Measurements from ENCODE around the gene MRPL49. TPM values are rescaled to one million over a fixed set of nuclear protein-coding genes. Genes with fewer than 3 reads are reported as not detected.
A peak's percentile ranks its signal among the peaks of the same experiment; 100 is the strongest.

MRPL49 gene
- 52.2 and 58.2 TPM in 2 replicates for total RNA-seq

GRCh38 chr11:65121865-65122696 is at the start of gene MRPL49, which contains the start of gene FAU:
Gene MRPL49 (plus strand): TSS chr11:65122321. CDS start chr11:65122347, 26 bp downstream.
Gene FAU (minus strand): TSS chr11:65122134. CDS start chr11:65121813, 321 bp downstream.
- DNase-seq (ENCODE audit: low read depth, low spot score), result peak; percentile 93

GRCh38 chr11:65072631-65072966 is 49.5 kb upstream of the MRPL49 start:
- DNase-seq (ENCODE audit: low read depth, low spot score), result no peak

- DNase-seq (ENCODE audit: low read depth, low spot score), result no peak
These were observed 44.7 kb upstream of the MRPL49 start for GRCh38 chr11:65077451-65077850.

- no peak for DNase-seq (ENCODE audit: low read depth, low spot score)
These were observed 44.0 kb upstream of the MRPL49 start for GRCh38 chr11:65078151-65078550.

GRCh38 chr11:65078786-65079342 is 43.3 kb upstream of the MRPL49 start:
- DNase-seq (ENCODE audit: low read depth, low spot score), result no peak

- DNase-seq (ENCODE audit: low read depth, low spot score), result no peak
These were observed 38.8 kb upstream of the MRPL49 start for GRCh38 chr11:65083134-65083833.

GRCh38 chr11:65083834-65084597 is 38.1 kb upstream of the MRPL49 start, which contains the start of the genes CDCA5 and ZFPL1:
Gene CDCA5 (minus strand): TSS chr11:65084040. CDS start chr11:65083978, 62 bp downstream.
Gene ZFPL1 (plus strand): TSS chr11:65084222. CDS start chr11:65084699, 477 bp downstream.
- peak; percentile 85 for DNase-seq (ENCODE audit: low read depth, low spot score)

- DNase-seq (ENCODE audit: low read depth, low spot score), result no peak
These were observed 37.3 kb upstream of the MRPL49 start for GRCh38 chr11:65084598-65085375.

GRCh38 chr11:65085446-65085845 is 36.7 kb upstream of the MRPL49 start:
- DNase-seq (ENCODE audit: low read depth, low spot score), result no peak

GRCh38 chr11:65086809-65087208 is 35.3 kb upstream of the MRPL49 start:
- no peak for DNase-seq (ENCODE audit: low read depth, low spot score)

GRCh38 chr11:65087216-65087615 is 34.9 kb upstream of the MRPL49 start:
- DNase-seq (ENCODE audit: low read depth, low spot score), result no peak

- DNase-seq (ENCODE audit: low read depth, low spot score), result no peak
These were observed 34.3 kb upstream of the MRPL49 start for GRCh38 chr11:65087827-65088226.

GRCh38 chr11:65089621-65090020 is 32.5 kb upstream of the MRPL49 start:
- no peak for DNase-seq (ENCODE audit: low read depth, low spot score)

GRCh38 chr11:65090628-65091027 is 31.5 kb upstream of the MRPL49 start:
- no peak for DNase-seq (ENCODE audit: low read depth, low spot score)

GRCh38 chr11:65095427-65095826 is 26.7 kb upstream of the MRPL49 start:
- DNase-seq (ENCODE audit: low read depth, low spot score), result no peak

GRCh38 chr11:65095974-65096806 is 25.9 kb upstream of the MRPL49 start, which contains the start of gene VPS51:
Gene VPS51 (plus strand): TSS chr11:65096214. CDS start chr11:65096251, 37 bp downstream.
- peak; percentile 79 for DNase-seq (ENCODE audit: low read depth, low spot score)

GRCh38 chr11:65096926-65097325 is 25.2 kb upstream of the MRPL49 start:
- no peak for DNase-seq (ENCODE audit: low read depth, low spot score)

GRCh38 chr11:65100674-65101350 is 21.3 kb upstream of the MRPL49 start:
- DNase-seq (ENCODE audit: low read depth, low spot score), result no peak
